ENCODE data around the gene C3orf85. TPM values are rescaled to one million over a fixed set of nuclear protein-coding genes. Genes with fewer than 3 reads are reported as not detected.

The C3orf85 gene
- polyA plus RNA-seq, 1 donor (not counting 4 experiments of a cell fraction or from before 2014, with no cell fraction given): not detected

DNA sequence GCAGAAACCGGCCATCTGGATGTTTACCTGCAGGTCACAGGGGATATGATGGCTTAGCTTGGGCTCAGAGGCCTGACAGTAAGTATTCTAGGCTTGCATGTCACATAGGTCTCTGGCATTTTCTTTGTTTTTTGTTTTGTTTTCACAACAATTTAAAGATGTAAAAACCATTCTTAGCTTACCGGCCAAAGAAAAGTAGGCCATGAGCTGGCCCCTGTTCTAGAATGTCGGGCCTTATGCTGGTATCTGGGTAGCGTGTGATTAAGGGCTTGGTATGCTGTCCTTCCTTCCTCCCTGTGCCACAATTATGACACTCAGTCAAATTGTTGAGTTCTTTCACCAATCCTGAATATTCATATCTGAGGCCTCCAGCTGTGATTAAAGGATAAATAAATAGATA lies 40.2 kb downstream of the C3orf85 start:
- DNase-seq (ENCODE audit: low read depth, low spot score) (no peak), FAIRE-seq (no peak)
- no peaks in the 10 kb centered on the region for H3K9me1 ChIP-seq (ENCODE audit: control insufficient read depth, extremely low read depth, insufficient read depth, low read length)
- no peaks in the 10 kb centered on the region for H3K79me2 ChIP-seq (ENCODE audit: control insufficient read depth, insufficient read depth, low read length)
- H3K36me3 ChIP-seq (ENCODE audit: control insufficient read depth in 2 of 2, extremely low read depth in 1 of 2, insufficient read depth in 2 of 2, low read length in 2 of 2): no peaks in the 10 kb centered on the region
- H3K9me3 ChIP-seq (ENCODE audit: control insufficient read depth, low read depth, low read length): no peaks in the 10 kb centered on the region
- H3K27me3 ChIP-seq (ENCODE audit: control insufficient read depth, extremely low read depth, insufficient read depth, low read length): no peaks in the 10 kb centered on the region
- H3K27ac ChIP-seq (ENCODE audit: control insufficient read depth, insufficient read depth, low read length): no peak overlapping the region
- no peak overlapping the region for H3K4me3 ChIP-seq (ENCODE audit: control insufficient read depth in 2 of 3, extremely low read depth in 1 of 3, insufficient read depth in 2 of 3, low read depth in 1 of 3, low read length in 3 of 3)
- no peak overlapping the region for H3K4me2 ChIP-seq (ENCODE audit: control insufficient read depth, extremely low read depth, insufficient read depth, low read depth, low read length)
- TF ChIP-seq, protein P1, sequence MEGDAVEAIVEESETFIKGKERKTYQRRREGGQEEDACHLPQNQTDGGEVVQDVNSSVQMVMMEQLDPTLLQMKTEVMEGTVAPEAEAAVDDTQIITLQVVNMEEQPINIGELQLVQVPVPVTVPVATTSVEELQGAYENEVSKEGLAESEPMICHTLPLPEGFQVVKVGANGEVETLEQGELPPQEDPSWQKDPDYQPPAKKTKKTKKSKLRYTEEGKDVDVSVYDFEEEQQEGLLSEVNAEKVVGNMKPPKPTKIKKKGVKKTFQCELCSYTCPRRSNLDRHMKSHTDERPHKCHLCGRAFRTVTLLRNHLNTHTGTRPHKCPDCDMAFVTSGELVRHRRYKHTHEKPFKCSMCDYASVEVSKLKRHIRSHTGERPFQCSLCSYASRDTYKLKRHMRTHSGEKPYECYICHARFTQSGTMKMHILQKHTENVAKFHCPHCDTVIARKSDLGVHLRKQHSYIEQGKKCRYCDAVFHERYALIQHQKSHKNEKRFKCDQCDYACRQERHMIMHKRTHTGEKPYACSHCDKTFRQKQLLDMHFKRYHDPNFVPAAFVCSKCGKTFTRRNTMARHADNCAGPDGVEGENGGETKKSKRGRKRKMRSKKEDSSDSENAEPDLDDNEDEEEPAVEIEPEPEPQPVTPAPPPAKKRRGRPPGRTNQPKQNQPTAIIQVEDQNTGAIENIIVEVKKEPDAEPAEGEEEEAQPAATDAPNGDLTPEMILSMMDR (optimal IDR thresholded peaks at IDR 0.05 in 1 of 3, IDR thresholded peaks at IDR 0.05 in 1 of 3, conservative IDR thresholded peaks at IDR 0.05 in 1 of 3; ENCODE audit: extremely low read depth in 1 of 3, insufficient read depth in 2 of 3, low read length in 3 of 3): no peak
- no peak overlapping the region for H3K9ac ChIP-seq (ENCODE audit: control insufficient read depth, extremely low read depth, insufficient read depth, low read length)
- no peaks in the 10 kb centered on the region for H4K20me1 ChIP-seq (ENCODE audit: control insufficient read depth, extremely low read depth, insufficient read depth, low read length)
- dilution Hi-C loops (cut with MboI; ENCODE audit: extremely low pct_ligation_motif_present, low sequenced_read_pairs): no loop called here
- H3K4me1 ChIP-seq (ENCODE audit: control insufficient read depth, extremely low read depth, insufficient read depth, low read length): no peaks in the 10 kb centered on the region
- H2AFZ ChIP-seq (ENCODE audit: control insufficient read depth, low read length): no peak overlapping the region

DNA sequence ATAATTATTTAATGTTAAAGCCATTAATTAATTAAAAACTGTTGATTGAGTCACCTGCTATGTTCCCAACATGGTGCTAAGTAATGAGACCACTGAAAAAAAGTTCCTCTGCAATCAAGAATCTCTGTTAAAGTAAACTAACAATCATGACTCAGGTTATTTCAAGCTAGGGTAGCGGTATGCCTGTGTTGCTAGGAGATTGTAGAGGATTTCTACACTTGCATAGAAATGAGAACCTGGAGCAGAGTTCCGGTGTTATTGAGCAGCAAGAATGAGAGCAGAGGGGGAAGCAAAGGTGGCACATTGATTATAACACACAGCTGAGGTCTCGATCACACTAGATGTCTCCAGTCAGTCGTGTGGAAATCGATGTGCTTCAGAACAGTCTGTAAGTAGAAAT lies 41.4 kb downstream of the C3orf85 start:
- Histone ChIP-seq H3K9me1 (ENCODE audit: control insufficient read depth, extremely low read depth, insufficient read depth, low read length) (no peaks in the 10 kb centered on the region), H2AFZ (ENCODE audit: control insufficient read depth, low read length) (no peak overlapping the region), H3K9me3 (ENCODE audit: control insufficient read depth, low read depth, low read length) (no peaks in the 10 kb centered on the region), H3K4me2 (ENCODE audit: control insufficient read depth, extremely low read depth, insufficient read depth, low read depth, low read length) (no peak overlapping the region), H4K20me1 (ENCODE audit: control insufficient read depth, extremely low read depth, insufficient read depth, low read length) (no peaks in the 10 kb centered on the region), H3K4me3 (ENCODE audit: control insufficient read depth in 2 of 3, extremely low read depth in 1 of 3, insufficient read depth in 2 of 3, low read depth in 1 of 3, low read length in 3 of 3) (no peak overlapping the region), H3K36me3 (ENCODE audit: control insufficient read depth in 2 of 2, extremely low read depth in 1 of 2, insufficient read depth in 2 of 2, low read length in 2 of 2) (no peaks in the 10 kb centered on the region), H3K79me2 (ENCODE audit: control insufficient read depth, insufficient read depth, low read length) (no peaks in the 10 kb centered on the region), H3K27ac (ENCODE audit: control insufficient read depth, insufficient read depth, low read length) (no peak overlapping the region), H3K9ac (ENCODE audit: control insufficient read depth, extremely low read depth, insufficient read depth, low read length) (no peak overlapping the region), H3K4me1 (ENCODE audit: control insufficient read depth, extremely low read depth, insufficient read depth, low read length) (no peaks in the 10 kb centered on the region), H3K27me3 (ENCODE audit: control insufficient read depth, extremely low read depth, insufficient read depth, low read length) (no peaks in the 10 kb centered on the region)
- dilution Hi-C loops (cut with MboI; ENCODE audit: extremely low pct_ligation_motif_present, low sequenced_read_pairs): no loop called here
- no peak for TF ChIP-seq EZH2 (IDR thresholded peaks at IDR 0.05; ENCODE audit: low read length)
- TF ChIP-seq, protein P1 (optimal IDR thresholded peaks at IDR 0.05 in 1 of 3, IDR thresholded peaks at IDR 0.05 in 1 of 3, conservative IDR thresholded peaks at IDR 0.05 in 1 of 3; ENCODE audit: extremely low read depth in 1 of 3, insufficient read depth in 2 of 3, low read length in 3 of 3): no peak
- no peak for DNase-seq (ENCODE audit: low read depth, low spot score)
- no peak for FAIRE-seq
